ENCODE measurements around the gene NAT16.

NAT16 gene

DNA sequence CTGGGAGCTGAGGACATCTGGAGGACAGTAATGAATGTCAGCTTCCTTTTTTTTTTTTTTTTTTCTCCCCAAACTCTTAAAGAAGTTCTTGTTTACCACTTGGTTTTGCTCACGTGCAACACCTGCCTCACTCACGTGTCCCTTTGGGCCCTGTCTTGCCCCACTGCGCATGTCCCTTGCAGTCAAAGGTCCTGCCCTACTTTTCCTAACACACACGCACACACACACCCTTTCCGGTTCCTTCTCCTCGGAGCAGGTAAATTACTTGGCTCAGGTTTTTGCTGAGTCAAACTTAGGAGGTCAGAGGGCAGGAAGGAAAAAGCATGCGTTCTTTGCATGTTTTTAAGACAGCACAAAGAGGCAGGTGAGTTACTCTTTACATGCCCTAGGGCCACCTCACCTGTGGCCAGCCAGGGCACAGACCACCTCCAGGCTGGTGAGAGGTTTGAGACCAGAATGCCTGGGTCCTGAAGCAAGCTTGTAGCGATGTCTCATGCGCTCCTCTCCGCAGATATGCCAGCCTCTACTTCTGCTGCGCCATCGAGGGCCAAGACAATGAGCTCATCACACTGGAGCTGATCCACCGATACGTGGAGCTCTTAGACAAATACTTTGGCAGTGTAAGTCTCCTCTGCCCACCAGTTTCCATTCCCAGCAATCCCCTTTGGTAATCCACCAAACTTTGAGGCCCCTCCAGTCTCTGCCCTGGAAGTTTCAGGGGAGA, 23.1 kb downstream of the NAT16 start:
- no peak for DNase-seq (ENCODE audit: low read depth)

- DNase-seq (ENCODE audit: low read depth) = no peak
Measured at GRCh38 chr7:101156277-101156676, 23.8 kb downstream of the NAT16 start.

DNA sequence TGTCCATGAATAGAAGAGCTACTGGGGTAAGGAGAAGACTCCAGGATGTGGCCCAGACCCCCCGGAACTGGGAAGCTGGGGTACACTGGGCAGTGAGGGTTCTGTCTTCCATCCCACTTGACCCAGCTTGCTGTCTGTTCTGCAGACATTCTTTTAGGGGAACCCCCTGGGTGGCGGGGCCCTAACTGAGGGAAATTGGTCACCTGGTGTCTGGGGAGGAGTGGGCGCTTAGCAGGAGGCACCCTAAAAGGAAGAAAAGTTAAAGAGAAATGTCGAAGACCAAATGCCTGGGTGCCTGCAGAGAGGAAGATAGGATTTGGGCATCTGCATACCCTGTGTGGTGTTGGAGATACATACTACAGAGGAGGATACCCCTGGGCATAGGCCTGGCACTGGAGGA, 24.8 kb downstream of the NAT16 start:
- no peak for DNase-seq (ENCODE audit: low read depth)

DNA sequence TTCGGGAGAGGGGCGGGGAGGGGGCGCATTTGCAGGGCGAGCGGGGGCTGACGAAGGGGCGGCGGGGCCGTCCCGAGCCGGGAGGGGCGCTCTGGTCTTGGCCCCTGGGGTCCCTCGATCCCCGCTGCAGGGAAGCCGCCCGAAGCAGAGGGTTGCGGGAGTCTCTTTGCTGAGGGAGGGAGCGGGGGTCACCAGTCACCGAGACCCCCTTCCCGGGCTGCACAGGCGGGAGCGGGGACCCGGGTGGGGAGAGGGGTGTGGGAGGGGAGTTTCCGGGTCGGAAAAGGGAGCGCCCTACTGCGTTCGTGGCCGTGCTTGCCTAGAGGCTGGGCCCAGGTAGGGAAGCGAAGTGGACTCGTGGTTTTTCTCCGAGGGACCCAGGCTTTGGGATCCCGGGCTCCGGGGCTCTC, 25.4 kb downstream of the NAT16 start:
- DNase-seq (ENCODE audit: low read depth) = no peak

DNA sequence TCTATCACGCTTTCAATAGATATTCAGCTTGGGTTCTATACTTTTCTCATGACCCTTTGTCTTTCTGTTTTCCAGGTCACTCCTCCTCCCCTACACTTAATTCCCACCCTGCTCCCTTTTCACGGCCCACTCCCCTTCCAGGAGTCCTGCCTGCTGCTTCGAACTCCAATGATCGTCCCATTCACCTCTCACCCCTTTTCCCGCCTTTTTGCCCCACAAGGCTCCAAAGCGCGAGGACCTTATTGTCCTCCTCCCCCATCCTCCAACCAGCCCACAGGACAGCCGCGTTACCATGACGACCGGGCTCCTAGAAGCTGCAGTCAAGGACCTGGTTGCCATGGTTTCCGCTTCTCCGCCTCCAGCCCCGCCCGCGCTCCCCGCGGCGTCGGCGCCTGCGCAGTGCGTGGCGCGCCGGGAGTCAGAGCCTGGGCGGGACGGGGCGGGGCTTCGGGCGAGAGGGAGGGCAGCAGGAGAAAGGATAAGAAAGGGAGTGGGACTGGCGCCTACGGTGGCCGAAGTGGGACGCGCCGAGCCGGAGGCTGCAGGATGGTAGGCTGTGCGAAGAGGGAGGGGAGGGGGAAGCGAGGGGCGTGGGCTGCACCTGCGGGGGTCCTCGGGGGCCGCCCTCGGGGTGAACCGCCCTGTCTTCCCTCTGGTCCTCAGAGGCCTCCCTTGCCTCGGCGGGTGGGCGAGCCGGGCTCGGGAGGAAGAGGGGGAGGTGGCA, 26.0 kb downstream of the NAT16 start, which contains the start of gene AP1S1:
AP1S1 (plus strand) TSS at position 508 of the 724 bp plus-strand sequence; CDS start at position 547, 39 bp downstream.
- peak; percentile 93 for DNase-seq (ENCODE audit: low read depth)

- DNase-seq (ENCODE audit: low read depth) = no peak
Measured at GRCh38 chr7:101151908-101152651, 28.0 kb downstream of the NAT16 start.

DNA sequence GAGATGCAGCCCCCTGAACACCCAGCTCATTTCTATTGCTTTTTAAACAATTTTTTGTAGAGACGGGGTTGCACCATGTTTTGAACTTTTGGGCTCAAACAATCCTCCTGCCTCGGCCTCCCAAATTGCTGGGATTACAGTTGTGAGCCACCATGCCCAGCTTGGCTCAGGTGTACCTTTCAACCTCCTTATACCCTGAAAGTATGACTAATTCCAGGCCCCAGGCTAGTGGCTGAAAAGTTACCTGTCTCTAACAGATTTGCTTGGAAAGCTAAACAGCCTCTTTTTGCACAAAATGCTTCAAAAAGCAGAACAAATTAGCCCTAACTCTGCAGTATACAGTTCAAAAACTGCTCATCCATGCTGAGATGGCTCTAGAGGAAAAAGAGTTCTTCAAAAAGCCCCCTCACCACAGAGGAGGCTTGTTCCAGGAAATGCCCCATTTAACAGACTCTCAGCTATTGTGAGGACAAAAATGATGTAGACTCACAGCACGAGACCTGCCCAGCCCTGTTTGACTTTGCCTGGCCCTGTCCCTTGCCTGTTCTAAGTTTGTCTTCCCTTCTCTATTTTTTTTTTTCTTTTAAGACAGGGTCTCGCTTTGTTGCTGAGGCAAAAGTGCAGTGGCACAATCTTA, 39.2 kb downstream of the NAT16 start:
- DNase-seq (ENCODE audit: low read depth) = peak; percentile 35

- peak; percentile 78 for DNase-seq (ENCODE audit: low read depth)
Measured at GRCh38 chr7:101140339-101140699, 39.8 kb downstream of the NAT16 start.

GRCh38 chr7:101138213-101138870, 41.8 kb downstream of the NAT16 start:
- DNase-seq (ENCODE audit: low read depth) = peak; percentile 95

DNA sequence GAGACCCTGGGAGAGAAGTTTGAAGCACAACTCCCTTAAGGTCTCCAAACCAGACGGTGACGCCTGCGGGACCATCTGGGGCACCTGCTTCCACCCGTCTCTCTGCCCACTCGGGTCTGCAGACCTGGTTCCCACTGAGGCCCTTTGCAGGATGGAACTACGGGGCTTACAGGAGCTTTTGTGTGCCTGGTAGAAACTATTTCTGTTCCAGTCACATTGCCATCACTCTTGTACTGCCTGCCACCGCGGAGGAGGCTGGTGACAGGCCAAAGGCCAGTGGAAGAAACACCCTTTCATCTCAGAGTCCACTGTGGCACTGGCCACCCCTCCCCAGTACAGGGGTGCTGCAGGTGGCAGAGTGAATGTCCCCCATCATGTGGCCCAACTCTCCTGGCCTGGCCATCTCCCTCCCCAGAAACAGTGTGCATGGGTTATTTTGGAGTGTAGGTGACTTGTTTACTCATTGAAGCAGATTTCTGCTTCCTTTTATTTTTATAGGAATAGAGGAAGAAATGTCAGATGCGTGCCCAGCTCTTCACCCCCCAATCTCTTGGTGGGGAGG, 42.4 kb downstream of the NAT16 start:
- DNase-seq (ENCODE audit: low read depth) = peak; percentile 70

DNA sequence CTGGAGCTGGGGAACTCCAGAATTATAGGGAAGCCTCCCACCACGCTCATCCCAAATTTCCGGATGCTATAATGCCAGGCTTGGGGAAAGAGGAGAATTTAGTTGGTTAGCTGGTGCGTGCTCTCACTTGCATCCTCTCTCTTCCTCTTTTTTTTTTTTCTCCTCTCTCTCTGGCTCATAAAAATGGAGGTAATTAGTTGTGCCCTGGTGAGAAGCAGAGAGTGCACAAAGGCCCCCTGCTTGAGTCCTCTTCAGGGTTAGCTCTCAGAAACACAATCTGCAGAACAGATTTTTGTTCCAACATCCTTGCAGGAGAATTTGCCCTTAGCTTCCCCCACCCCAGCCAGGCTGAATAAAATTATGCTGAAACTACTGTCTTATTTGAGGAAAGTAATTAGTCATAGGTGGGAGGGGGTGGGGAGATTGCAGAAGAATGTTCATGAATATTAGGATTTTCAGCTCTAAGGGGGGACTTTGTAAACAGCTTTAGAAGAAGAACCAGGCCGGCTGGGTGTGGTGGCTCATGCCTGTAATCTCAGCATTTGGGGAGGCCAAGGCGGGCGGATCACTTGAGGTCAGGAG, 45.6 kb downstream of the NAT16 start:
- peak; percentile 73 for DNase-seq (ENCODE audit: low read depth)

DNA sequence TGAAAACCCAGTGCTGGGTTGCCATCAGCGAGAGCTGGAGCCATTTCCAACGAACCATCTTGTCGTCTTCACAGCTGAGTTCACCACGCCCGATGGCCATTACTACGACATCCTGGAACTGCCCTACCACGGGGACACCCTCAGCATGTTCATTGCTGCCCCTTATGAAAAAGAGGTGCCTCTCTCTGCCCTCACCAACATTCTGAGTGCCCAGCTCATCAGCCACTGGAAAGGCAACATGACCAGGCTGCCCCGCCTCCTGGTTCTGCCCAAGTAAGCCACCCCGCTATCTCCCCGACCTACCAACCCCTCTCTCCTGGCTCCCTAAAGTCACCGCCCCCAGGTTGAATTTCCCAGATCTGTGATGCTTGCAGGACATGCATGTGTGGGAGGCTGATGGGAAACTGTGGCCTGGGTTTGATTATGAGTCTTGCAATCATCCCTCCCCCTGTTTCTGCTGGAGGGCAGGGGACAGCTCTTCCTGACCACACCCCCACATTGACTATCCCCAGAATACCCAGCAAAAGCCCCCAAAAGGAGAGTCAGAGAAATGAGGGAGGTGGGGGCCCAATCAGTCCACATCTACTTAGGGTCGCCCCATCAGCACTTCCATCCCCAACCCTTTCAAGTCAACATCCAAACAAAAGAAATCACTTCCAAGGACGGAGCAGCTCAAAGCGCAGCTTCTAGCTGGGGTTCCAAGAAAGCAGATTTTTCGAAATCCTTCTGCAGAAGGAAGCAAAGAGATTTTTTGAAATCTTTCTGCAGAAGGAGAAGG, 46.3 kb downstream of the NAT16 start:
- DNase-seq (ENCODE audit: low read depth) = peak; percentile 75

- peak; percentile 51 for DNase-seq (ENCODE audit: low read depth)
Measured at GRCh38 chr7:101132626-101133600, 47.2 kb downstream of the NAT16 start.

- DNase-seq (ENCODE audit: low read depth) = peak; percentile 47
Measured at GRCh38 chr7:101129603-101130117, 50.4 kb downstream of the NAT16 start.

- DNase-seq (ENCODE audit: low read depth) = peak; percentile 64
Measured at GRCh38 chr7:101128040-101128834, 51.9 kb downstream of the NAT16 start.

- no peak for DNase-seq (ENCODE audit: low read depth)
Measured at GRCh38 chr7:101127460-101128039, 52.5 kb downstream of the NAT16 start.

GRCh38 chr7:101126651-101127459, 53.2 kb downstream of the NAT16 start, which contains the start of gene SERPINE1:
TSS of gene SERPINE1 (plus strand) at chr7:101127104. CDS start at chr7:101128394, 1,290 bp downstream.
- peak; percentile 99 for DNase-seq (ENCODE audit: low read depth)
